HepG2 (cell line): ENCODE results near the gene NTRK2.

Source experiments
- ATF4 ChIP-seq, 2 experiments: fragments of 450-650 bp in 1 of 2; sonication (generic) in 1 of 2; formaldehyde crosslinking; IDR thresholded peaks; 2 replicates each; pipeline versions ENCODE4 v1.5.0 to v1.8.0; 2020 to 2022; ENCODE audit warnings: mild to moderate bottlenecking in 1 of 2, missing genetic modification reagents in 1 of 2
- CTCF ChIP-seq: sonication (generic); formaldehyde crosslinking; IDR thresholded peaks from 2 replicates; pipeline ENCODE4 v1.5.0; 2020; ENCODE audit warnings: mild to moderate bottlenecking, missing genetic modification reagents, moderate library complexity
- EP300 ChIP-seq, 3 experiments: sonication (generic) in 1 of 3; formaldehyde crosslinking in 1 of 3; IDR thresholded peaks; 2 replicates each; pipeline versions ENCODE4 v1.5.1 to v1.6.1; 2011 to 2020; ENCODE audit warnings: low read depth in 2 of 3, low read length in 2 of 3, borderline replicate concordance in 1 of 3, improper control_type of control experiment in 1 of 3, mild to moderate bottlenecking in 1 of 3, missing genetic modification reagents in 1 of 3, moderate library complexity in 1 of 3
- MLXIP ChIP-seq: sonication (generic); formaldehyde crosslinking; IDR thresholded peaks from 2 replicates; pipeline ENCODE4 v1.9.0; 2021; ENCODE audit warnings: missing genetic modification reagents, borderline replicate concordance
- POLR2AphosphoS2 ChIP-seq: IDR thresholded peaks from 2 replicates; pipeline ENCODE4 v1.6.1; 2011; ENCODE audit warnings: low read depth, low read length, improper control_type of control experiment
- RELA ChIP-seq: sonication (generic); formaldehyde crosslinking; IDR thresholded peaks from 2 replicates; pipeline ENCODE4 v1.4.0; 2020; ENCODE audit warnings: missing genetic modification reagents
- SP4 ChIP-seq: sonication (generic); formaldehyde crosslinking; IDR thresholded peaks from 2 replicates; pipeline ENCODE4 v1.8.1; 2023; ENCODE audit warnings: mild to moderate bottlenecking, missing genetic modification reagents
- TBP ChIP-seq: sonication (generic); formaldehyde crosslinking; IDR thresholded peaks from 2 replicates; pipeline ENCODE4 v1.5.0; 2020; ENCODE audit warnings: missing genetic modification reagents
- TCF7 ChIP-seq: sonication (generic); IDR thresholded peaks from 2 replicates; pipeline ENCODE4 v1.6.1; 2016; ENCODE audit warnings: antibody characterized with exemption, low read depth
- ZNF3 ChIP-seq: IDR thresholded peaks from 2 replicates; pipeline ENCODE4 v1.7.0; 2017; ENCODE audit warnings: inconsistent platforms

DNA sequence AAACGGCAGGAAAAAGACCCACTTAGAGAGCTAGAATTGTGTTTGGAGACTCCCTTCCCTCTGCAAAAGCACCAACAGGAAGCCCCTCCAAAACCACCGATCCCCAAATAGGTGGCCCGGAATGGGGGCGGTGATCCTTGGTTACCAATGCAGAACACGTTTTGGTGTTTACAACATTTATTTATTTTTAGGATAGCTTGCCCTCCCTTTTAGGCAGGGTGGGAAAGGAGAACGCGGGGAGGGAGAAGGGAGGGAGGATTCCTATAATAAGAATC lies 579 bp upstream of the NTRK2 start:
- TF ChIP-seq TCF7 = no peak
- no peak for TF ChIP-seq MLXIP (CRISPR knock-in tag)
- TF ChIP-seq SP4 = no peak
- no peak for TF ChIP-seq TBP (CRISPR knock-in tag)
- no peak for TF ChIP-seq ATF4 (CRISPR knock-in tag; IDR thresholded peaks at IDR 0.05)
- no peak for TF ChIP-seq POLR2AphosphoS2
- TF ChIP-seq CTCF (CRISPR knock-in tag) = no peak
- no peak for TF ChIP-seq EP300 (IDR thresholded peaks at IDR 0.05; ENCODE audit: low read depth in 2 of 2, low read length in 2 of 2)
- TF ChIP-seq EP300 (CRISPR knock-in tag; IDR thresholded peaks at IDR 0.05; ENCODE audit: borderline replicate concordance) = no peak
- TF ChIP-seq ZNF3 = no peak
- TF ChIP-seq RELA (CRISPR knock-in tag) = no peak
